ENCODE results near the gene AK4.

DNA sequence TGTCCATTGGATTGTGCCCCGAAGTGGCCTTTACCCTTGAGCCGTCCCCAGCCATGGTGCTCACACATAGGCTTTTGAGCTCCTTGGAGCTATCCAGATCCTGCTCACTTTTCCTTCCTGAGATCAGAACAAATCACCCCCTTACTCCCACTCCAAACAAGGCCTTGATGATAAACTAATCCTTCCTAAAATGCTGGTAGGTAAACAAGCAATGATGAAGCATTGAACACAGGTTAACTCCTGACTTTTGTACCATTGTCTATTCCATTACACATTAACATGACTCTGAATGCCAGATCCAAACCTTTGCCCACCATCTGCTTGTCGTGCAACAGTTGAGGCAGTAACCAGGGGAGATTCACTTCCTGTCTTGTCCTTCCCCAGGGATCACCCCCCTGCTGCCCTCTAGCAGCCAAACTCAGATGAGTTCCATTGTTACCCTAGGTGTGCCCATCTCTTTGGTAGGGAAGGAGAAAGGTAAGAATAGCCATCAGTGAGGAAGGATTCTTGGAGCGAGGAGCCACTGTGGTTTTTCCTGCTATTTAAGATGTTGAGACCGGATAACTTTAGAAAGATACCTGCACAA lies 81.8 kb downstream of the AK4 start:
- no peak for TF ChIP-seq CTBP1 (IDR thresholded peaks at IDR 0.05; ENCODE audit: borderline replicate concordance)
- no peak for TF ChIP-seq ARNT (IDR thresholded peaks at IDR 0.05)
- TF ChIP-seq BHLHE40 (IDR thresholded peaks at IDR 0.05; ENCODE audit: borderline replicate concordance), result no peak
- TF ChIP-seq TARDBP (IDR thresholded peaks at IDR 0.05), result no peak
- TF ChIP-seq FOXK2 (IDR thresholded peaks at IDR 0.05), result no peak
- no peak for TF ChIP-seq FOXA1 (IDR thresholded peaks at IDR 0.05)
- no peak for TF ChIP-seq SUZ12 (IDR thresholded peaks at IDR 0.05)
- TF ChIP-seq SP1 (IDR thresholded peaks at IDR 0.05), result no peak
- TF ChIP-seq LEF1 (IDR thresholded peaks at IDR 0.05; ENCODE audit: borderline replicate concordance), result no peak
- TF ChIP-seq NFRKB (IDR thresholded peaks at IDR 0.05), result no peak
- no peak for TF ChIP-seq FOXM1 (IDR thresholded peaks at IDR 0.05; ENCODE audit: borderline replicate concordance)
